DMS 273 (cell line): ENCODE results near the gene INHBC.
A peak's percentile ranks its signal among the peaks of the same experiment; 100 is the strongest.
"Not testable (repeated sequence)": the region's sequence is repeated elsewhere in the genome, so short reads cannot be mapped to it uniquely, and the experiment has no call there.

Experiments used
- DNase-seq: peaks from one replicate; lab custom pipeline; 2025; ENCODE audit not compliant: unreplicated experiment; lab: John Stamatoyannopoulos, UW

The INHBC gene

GRCh38 chr12:57428965-57429364, 5.6 kb upstream of the INHBC start:
- no peak for DNase-seq

- peak; percentile 28 for DNase-seq
Measured at GRCh38 chr12:57429473-57430111, 5.0 kb upstream of the INHBC start.

- DNase-seq = peak; percentile 87
Measured at GRCh38 chr12:57430112-57430930, 4.3 kb upstream of the INHBC start.

- peak; percentile 95 for DNase-seq
Measured at GRCh38 chr12:57430931-57431566, 3.5 kb upstream of the INHBC start, which contains the start of gene R3HDM2. Gene R3HDM2 (minus strand): TSS chr12:57431043. CDS start chr12:57310428, 120,615 bp downstream.

GRCh38 chr12:57431654-57432188, 2.9 kb upstream of the INHBC start:
- no peak for DNase-seq

GRCh38 chr12:57433370-57433769, 1.2 kb upstream of the INHBC start:
- DNase-seq = no peak

- peak; percentile 53 for DNase-seq
Measured at GRCh38 chr12:57435293-57435692, 709 bp downstream of the INHBC start.

- DNase-seq = no peak
Measured at GRCh38 chr12:57438400-57438799, 3.8 kb downstream of the INHBC start.

- no peak for DNase-seq
Measured at GRCh38 chr12:57439762-57440266, 5.2 kb downstream of the INHBC start.

- DNase-seq = not testable (repeated sequence)
Measured at GRCh38 chr12:57441393-57441792, 6.8 kb downstream of the INHBC start.

GRCh38 chr12:57441846-57442427, 7.4 kb downstream of the INHBC start:
- DNase-seq = no peak

GRCh38 chr12:57444337-57444736, 9.8 kb downstream of the INHBC start:
- not testable (repeated sequence) for DNase-seq

- DNase-seq = no peak
Measured at GRCh38 chr12:57444744-57445143, 10.2 kb downstream of the INHBC start.

GRCh38 chr12:57446292-57446960, 11.8 kb downstream of the INHBC start:
- no peak for DNase-seq

GRCh38 chr12:57448669-57449068, 14.1 kb downstream of the INHBC start:
- peak; percentile 7 for DNase-seq

- no peak for DNase-seq
Measured at GRCh38 chr12:57449375-57449774, 14.8 kb downstream of the INHBC start.

GRCh38 chr12:57450057-57450456, 15.5 kb downstream of the INHBC start:
- DNase-seq = no peak

- DNase-seq = no peak
Measured at GRCh38 chr12:57451233-57451778, 16.7 kb downstream of the INHBC start.

- peak; percentile 90 for DNase-seq
Measured at GRCh38 chr12:57452181-57452936, 17.8 kb downstream of the INHBC start.
